ENCODE data around the gene GLCCI1.
"Not testable (repeated sequence)": the region's sequence is repeated elsewhere in the genome, so short reads cannot be mapped to it uniquely, and the experiment has no call there.

Gene GLCCI1

GRCh38 chr7:7990441-7990761, 21.8 kb downstream of the GLCCI1 start:
- no peak for DNase-seq

DNA sequence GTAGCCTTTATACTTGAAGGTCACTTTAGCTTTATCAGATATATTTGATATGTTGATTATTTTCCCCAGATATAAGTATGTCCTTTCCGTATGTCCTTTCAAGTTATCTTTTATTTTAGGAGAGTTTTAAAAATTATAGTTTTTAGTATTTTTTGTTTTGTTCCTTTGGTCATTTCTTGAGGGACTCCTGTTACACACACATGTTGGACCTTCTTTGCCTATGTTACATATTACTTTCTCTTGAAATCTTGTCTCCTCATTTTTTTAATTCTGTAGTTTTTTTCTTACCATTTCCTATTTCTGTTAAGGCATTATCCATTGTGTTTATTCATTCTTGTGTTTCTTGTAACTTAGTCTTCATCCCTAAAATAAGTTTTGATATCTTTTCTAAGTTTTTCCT, 23.9 kb downstream of the GLCCI1 start:
- DNase-seq: peak in 1 of 4 experiments; percentile 15

DNA sequence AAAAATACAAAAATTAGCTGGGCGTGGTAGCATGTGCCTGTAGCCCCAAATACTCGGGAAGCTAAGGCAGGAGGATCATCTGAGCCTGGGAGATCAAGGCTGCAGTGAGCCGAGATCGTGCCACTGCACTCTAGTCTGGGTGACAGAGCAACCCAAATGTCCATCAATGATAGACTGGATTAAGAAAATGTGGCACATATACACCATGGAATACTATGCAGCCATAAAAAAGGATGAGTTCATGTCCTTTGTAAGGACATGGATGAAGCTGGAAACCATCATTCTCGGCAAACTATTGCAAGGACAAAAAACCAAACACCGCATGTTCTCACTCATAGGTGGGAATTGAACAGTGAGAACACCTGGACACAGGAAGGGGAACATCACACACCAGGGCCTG, 26.8 kb downstream of the GLCCI1 start:
- not testable (repeated sequence) for DNase-seq

DNA sequence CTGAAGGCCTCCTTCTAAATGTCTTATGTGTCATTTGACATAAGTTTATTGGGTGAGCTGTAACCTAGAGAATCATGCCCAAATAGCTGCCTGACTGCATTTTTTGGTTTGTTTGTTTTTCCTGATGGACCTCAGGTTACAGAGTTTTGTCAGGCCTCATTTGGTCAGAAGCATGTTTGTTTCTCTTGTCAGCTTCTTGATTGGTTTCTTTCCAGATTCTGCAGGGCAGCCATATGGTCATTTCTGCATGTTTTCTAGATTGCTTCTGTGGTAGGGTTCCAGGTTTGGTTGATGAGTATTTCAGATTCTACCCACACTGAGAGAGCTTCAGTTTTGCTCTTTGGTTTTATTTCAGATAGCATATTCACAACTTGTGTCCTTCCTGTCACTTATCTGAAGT, 28.0 kb downstream of the GLCCI1 start:
- DNase-seq: no peak

- no peak for DNase-seq
Observed at GRCh38 chr7:8000315-8000941, 31.8 kb downstream of the GLCCI1 start.

DNA sequence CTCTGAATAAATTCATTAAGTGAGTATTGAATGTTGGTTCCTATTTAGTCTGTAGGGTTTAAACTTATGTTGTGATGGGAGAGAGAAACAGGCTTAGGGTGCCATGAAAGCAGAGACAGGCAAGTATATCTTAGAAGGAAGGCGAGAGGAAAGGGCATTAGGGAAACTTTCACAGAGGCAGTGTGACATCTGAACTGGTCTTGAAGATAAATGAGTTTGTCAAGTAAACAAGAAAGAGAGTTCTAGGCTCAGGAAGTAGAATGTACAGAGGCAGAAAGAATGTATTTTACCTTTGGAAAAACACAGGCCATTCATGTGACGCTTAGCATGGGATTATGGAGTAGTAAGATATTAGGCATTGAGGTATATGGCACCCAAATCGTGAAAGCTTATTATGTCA, 34.5 kb downstream of the GLCCI1 start:
- no peak for DNase-seq

DNA sequence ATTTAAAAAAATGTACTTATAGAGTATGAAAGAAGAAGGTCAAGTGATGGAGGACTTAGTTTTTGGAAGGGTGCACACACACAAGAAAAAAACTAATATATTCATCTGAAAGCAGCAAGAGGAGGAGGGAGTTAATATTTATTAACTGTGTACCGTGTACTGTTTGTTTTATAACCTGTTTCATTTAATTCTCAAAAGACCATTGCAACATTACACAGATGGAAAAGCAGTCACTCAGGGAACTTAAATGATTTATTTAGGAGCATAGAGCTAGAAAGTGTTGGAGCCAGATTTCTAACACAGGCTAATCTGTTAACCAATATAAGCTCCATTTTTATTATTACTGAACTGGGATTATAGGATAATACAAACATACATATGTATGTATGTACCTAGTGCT, 36.7 kb downstream of the GLCCI1 start:
- no peak for DNase-seq

GRCh38 chr7:8014399-8014798, 45.8 kb downstream of the GLCCI1 start:
- DNase-seq: peak in 1 of 4 experiments; percentile 17

DNA sequence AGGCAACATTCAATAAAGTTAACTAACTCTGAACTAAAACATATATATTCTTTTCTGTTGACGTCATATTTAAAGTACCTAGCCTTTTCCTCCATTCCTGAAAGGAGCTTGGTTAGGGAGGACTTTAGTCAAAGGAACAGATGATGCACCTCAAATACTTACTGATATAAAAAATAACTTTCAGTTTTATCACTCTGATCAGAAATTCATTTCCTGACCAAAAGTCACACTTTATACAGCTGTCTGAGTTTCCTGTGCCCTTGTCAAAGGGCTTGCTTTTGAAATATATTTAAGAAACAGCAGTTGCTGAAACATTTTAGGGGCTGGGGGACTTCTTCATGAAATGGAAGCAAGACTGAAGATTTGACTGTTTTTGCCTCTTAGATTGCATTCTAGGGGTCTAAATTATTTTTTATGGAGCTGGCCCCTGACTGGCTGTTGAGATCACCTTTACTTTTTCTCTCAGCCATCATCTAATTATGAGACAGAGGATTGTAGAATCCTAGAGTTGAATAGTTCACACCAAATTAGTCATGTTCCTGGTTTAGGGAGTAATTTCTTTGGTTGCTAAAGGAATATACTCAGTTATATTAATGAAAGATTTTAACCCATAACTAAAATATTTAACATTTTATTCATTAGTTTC, 46.6 kb downstream of the GLCCI1 start:
- DNase-seq: no peak

GRCh38 chr7:8015746-8016120, 47.1 kb downstream of the GLCCI1 start:
- no peak for DNase-seq

DNA sequence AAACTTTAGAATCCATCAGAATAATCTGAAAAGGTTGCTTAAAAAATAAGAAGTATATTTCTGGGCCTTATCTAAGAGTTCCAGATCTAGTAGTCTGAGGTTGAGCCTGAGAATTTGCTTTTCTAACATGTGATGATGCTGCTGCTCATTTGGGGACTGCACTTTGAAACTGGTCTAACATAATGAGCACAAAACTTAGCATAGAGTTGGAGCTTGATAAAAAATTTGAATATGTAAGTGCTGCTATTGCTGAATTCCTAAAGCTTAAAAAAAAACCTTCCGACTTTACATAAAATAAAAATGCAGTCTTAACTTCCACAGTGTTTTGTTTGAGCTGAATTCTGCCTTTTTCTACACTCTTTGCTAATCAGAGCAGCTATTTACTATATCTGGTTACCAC, 48.8 kb downstream of the GLCCI1 start:
- no peak for DNase-seq

- DNase-seq: no peak
Observed at GRCh38 chr7:8018961-8019360, 50.4 kb downstream of the GLCCI1 start.

- no peak for DNase-seq
Observed at GRCh38 chr7:8022628-8023027, 54.0 kb downstream of the GLCCI1 start.

DNA sequence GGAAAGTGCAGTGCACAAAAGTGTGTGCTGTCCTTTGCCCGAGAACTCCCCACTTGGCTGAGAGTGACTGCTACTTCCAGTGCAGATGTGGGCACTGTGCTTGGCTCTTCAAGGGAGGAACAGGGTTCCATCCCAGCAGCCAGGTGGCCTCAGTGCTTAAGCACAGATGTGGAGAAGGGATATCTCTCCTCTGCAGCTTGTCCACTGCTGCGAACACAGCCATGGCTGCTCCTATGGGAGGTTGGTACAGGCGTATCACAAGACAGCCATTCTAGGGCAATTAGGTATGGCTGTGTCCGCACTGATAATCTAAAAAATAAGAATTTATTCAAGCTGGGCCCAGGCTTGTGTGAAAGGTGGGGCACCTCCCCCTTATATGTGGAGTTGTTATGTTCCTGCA, 66.6 kb downstream of the GLCCI1 start:
- DNase-seq: no peak

DNA sequence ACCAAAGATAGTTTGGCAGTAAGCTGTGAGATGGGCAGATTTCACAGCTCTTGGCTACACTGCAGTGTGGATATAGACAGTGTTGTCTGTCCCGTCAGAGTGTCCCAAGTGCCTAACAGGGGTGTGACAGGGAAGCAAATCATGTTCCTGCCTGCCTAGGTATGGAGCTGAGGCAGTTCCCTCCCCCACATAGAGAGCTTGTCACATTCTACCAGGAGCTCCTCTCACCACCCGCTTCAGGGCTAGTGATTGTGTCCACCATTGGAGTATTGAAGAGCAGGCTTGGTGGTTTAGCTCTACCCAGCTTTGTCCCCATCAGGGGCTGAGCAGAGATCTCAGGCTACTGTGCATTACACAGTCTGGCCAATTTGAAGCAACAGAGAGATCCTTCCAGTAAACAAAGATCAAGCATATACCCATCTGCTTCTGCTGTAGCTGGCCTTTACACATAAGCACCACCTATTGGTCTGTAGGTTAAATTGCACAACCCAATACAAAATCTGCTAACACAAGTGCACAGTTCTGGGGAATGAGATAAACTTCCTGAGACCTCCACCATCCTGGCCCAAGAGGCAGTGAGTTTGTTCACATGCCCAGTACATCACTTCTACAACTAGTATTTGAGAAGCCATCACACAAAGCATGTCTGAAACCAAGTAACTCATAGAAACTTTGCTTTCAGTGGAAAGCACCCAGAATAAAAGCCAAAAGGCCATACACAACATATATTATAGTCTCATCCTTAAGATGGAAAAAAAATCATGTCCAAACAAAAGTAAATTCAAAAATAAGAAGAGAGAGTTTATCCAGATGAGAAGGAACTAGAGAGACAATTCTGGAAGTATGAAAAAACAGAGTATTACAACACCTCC, 67.3 kb downstream of the GLCCI1 start:
- DNase-seq: peak in 2 of 4 experiments; percentile 20 to 42

DNA sequence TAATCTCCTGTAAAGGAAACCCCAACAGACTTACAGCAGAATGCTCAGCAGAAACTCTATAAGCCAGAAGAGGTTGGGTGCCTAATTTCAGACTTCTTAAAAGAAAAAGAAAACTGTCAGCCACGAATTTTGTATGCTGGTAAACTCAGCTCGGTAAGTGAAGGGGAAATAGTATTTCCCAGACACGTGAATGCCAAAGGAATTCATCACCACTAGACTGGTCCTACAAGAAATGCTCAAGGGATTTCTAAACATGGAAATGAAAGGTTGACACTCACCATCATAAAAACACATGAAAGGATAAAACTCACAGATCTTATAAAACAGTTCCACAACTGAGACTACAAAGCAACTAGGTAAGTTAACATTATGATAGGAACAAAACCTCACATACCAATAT, 68.6 kb downstream of the GLCCI1 start:
- no peak for DNase-seq

- DNase-seq: no peak
Observed at GRCh38 chr7:8040768-8041369, 72.3 kb downstream of the GLCCI1 start.

DNA sequence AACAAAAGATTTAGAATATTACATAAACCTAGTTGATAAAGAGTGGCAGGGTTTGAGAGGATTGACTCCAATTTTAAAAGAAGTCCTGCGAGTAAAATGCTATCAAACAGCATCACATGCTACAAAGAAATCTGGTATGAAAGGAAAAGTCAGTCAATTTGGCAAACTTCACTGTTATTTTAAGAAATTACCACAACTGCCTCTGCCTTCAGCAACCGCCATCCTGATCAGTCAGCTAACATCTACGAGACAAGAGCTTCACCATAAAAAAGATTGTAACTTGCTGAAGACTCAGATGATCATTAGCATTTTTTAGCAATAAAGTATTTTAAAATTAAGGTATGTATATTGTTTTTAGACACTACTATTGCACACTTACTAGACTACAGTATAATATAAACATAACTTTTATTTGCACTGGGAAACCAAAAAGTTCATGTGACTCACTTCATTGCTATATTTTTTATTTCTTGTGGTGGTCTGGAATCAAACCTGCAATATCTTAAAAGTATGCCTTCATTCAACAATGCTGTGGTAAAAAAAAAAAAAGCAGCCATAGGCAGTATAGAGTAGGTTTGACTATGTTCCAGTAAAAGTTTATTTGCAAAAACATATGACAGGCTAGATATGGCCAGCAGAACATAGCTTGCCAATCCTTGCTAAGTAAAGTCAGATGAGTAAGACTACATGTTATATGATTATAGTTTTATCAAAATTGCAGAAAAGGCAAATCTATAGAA, 74.4 kb downstream of the GLCCI1 start:
- DNase-seq: no peak

- DNase-seq: no peak
Observed at GRCh38 chr7:8044761-8045430, 76.3 kb downstream of the GLCCI1 start.

DNA sequence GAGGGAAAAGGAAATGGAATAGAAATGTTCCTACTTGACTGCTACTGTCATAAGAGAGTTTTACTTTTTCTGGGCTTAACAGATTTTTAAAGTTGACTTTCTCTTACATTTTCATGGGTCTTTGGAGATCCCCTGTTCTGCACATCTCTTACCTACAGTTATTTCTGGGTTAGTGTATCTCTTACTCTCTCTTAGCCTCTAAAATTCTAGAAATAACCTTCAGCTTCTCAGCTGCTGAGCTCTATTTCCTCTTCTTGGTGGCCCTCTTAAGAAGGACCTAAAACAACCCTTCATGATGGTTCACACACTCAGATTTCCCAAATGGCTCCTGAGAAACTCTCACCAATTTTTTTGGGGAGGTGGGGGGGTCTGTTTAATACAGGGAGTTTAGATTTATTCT, 79.5 kb downstream of the GLCCI1 start:
- DNase-seq: peak in 1 of 4 experiments; percentile 3

GRCh38 chr7:8051373-8051772, 82.8 kb downstream of the GLCCI1 start:
- DNase-seq: peak in 1 of 4 experiments; percentile 3

- DNase-seq: no peak
Observed at GRCh38 chr7:8051998-8052397, 83.4 kb downstream of the GLCCI1 start.
